Activated CD4-positive, alpha-beta T cell treated with anti-CD3 and anti-CD28 coated beads, Interleukin-2, amount 10 ng/mL, durations not matched to agents 7 days and 5 days (primary cell): Measurements from ENCODE around the gene TTPAL. TPM values are rescaled to one million over a fixed set of nuclear protein-coding genes. Genes with fewer than 3 reads are reported as not detected.

Experiments used
- CTCF ChIA-PET: fragments of 350-600 bp; sonication (Branson Sonifier 250); formaldehyde crosslinking; loops from one replicate; lab custom pipeline; 2021; ENCODE audit warnings: antibody characterized with exemption; lab: Charles Lee
- POLR2A ChIA-PET: fragments of 350-600 bp; sonication (Branson Sonifier 250); formaldehyde crosslinking; loops from one replicate; lab custom pipeline; 2021; ENCODE audit warnings: antibody characterized with exemption; lab: Charles Lee
- DNase-seq: peaks from one replicate; pipeline ENCODE4 v3.0.0-alpha.2; 2020
- H3K27ac Mint-ChIP-seq: one replicate; pipeline ENCODE4 v1.8.0; 2021; ENCODE audit warnings: mild to moderate bottlenecking, moderate library complexity, mixed read lengths
- H3K27me3 Mint-ChIP-seq: one replicate; pipeline ENCODE4 v1.8.0; 2021; ENCODE audit warnings: mixed read lengths
- H3K36me3 Mint-ChIP-seq: one replicate; pipeline ENCODE4 v1.8.0; 2021; ENCODE audit warnings: low read depth, mixed read lengths
- H3K4me1 Mint-ChIP-seq: one replicate; pipeline ENCODE4 v1.8.0; 2021; ENCODE audit warnings: mixed read lengths
- H3K4me3 Mint-ChIP-seq: one replicate; pipeline ENCODE4 v1.8.0; 2021; ENCODE audit warnings: mild to moderate bottlenecking, moderate library complexity, mixed read lengths
- H3K9me3 Mint-ChIP-seq: one replicate; pipeline ENCODE4 v1.8.0; 2021; ENCODE audit warnings: mixed read lengths
- total RNA-seq, 2 experiments: library from RNA; stranded (reverse); gene quantifications; one replicate each; pipeline ENCODE4 v1.2.3, GENCODE V29; 2021

Gene TTPAL
- 10 to 100 TPM; 17.1 to 19.5 TPM for total RNA-seq

DNA sequence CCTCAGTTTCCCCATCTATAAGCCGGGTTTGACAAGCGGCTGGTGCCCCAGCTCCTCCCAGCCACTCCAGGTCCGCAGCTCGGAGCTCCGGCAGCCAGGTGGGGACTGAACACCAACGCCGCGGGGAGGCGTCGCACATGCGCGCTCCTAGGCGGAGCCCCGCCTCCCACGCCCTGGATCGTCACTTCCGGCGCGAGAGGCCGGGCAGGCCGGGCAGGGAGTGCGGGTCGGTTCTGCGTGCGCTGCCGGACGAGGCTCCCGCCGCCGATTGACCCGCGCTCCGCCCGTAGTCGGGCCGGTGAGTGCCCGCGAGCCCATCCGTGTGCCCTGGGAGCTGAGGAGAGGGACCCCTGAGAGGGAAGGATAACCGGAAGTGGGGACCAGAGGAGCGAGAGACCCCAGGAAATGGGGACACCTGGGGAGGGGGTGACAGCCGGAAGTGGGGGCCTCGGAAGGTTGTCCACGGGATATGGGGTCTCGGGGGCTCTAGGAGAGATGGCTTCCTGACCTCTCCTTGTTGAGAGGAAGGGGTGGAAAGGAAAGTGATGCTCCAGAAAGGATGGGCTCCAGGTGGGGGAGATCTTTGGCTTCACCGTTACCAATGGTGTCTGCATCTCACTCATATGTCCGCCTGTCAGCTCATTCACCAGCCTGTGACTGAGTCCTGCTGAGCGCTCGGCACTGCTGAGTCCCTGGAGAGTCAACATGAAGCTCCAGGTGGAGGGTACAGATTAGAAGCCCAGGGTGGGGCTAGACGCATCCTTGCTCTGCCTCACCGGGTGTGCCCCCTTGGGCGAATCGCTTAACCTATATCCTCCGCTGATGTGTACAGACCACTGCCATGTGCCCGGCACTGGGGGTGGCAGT, at the start of gene TTPAL:
TSS of gene TTPAL (plus strand) at position 181 of the 867 bp plus-strand sequence. CDS start 4,126 bp downstream, outside the sequence.
- Mint-ChIP-seq H3K27me3 (no peaks in the 10 kb centered on the region), H3K4me1 (peaks cover 30% of the 10 kb centered on the region), H3K27ac (peak within 1 kb of the TSS; percentile 98), H3K4me3 (peak within 1 kb of the TSS; percentile 94), H3K9me3 (no peaks in the 10 kb centered on the region), H3K36me3 (peaks cover 2% of the 10 kb centered on the region)
- ChIA-PET POLR2A (interaction anchor here (0.6 to 0.7 kb wide), 2 partner anchors 46 to 167 kb away, joined by 3 to 7 read pairs; partner anchors contain the start of gene SERINC3), CTCF (interaction anchor here (0.6 to 3.2 kb wide), 6 partner anchors 8 to 568 kb away, joined by 3 to 10 read pairs (median 3); no protein-coding TSS in a partner anchor)
- peak; percentile 88 for DNase-seq

GRCh38 chr20:44425923-44426322, 49.8 kb upstream of the TTPAL start:
- Mint-ChIP-seq H3K4me1 (no peaks in the 10 kb centered on the region), H3K27ac (no peak overlapping the region), H3K4me3 (no peak overlapping the region), H3K27me3 (no peaks in the 10 kb centered on the region), H3K9me3 (no peaks in the 10 kb centered on the region), H3K36me3 (no peaks in the 10 kb centered on the region)
- ChIA-PET CTCF (no interaction called here), POLR2A (no interaction called here)
- DNase-seq: no peak

DNA sequence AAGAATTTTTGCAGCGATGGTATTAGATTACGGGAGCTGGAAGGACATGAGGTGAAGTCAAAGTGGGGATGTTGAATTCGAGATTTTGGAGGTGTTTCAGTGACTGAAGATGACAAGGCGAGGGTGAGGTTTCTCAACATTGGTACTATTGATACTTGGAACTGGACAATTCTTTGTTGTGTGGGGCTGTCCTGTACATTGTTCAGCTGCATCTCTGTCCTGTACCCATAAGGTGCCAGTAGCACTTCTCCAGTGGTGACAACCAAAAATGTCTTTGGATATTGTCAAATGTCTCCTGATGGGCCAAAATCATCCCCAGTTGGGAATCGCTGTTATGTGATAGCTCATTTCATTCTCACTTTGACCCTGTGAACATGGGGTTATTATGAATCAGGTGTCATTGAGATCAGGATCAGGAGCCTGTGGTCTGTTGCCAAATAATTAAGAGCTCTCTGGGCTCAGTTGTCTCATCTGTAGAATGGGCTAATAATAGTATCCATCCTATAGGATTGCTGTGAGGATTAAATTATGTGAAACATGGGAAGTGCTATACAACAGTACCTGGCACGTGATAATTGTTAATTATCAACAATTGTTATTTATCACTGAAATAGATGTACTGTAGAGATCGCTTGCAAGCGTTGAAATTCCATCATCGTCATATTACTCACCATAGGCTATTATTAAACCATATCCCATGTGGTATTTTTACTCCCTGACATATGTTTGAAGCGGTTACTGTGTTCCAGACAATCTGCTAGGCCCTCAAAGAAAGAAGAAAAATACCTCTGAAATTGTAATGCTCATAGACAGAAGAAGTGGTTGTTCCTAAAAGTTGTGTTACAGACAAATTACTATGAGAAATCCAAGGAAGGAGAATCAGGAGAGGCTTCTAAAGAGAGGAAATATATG, 48.5 kb upstream of the TTPAL start:
- Mint-ChIP-seq H3K27me3 (no peaks in the 10 kb centered on the region), H3K9me3 (no peaks in the 10 kb centered on the region), H3K4me1 (no peaks in the 10 kb centered on the region), H3K4me3 (no peak overlapping the region), H3K27ac (no peak overlapping the region), H3K36me3 (no peaks in the 10 kb centered on the region)
- ChIA-PET POLR2A (no interaction called here), CTCF (no interaction called here)
- no peak for DNase-seq

- no peaks in the 10 kb centered on the region for H3K4me1 Mint-ChIP-seq
- H3K9me3 Mint-ChIP-seq: no peaks in the 10 kb centered on the region
- POLR2A ChIA-PET: no interaction called here
- no peaks in the 10 kb centered on the region for H3K36me3 Mint-ChIP-seq
- H3K4me3 Mint-ChIP-seq: no peak overlapping the region
- H3K27ac Mint-ChIP-seq: no peak overlapping the region
- H3K27me3 Mint-ChIP-seq: no peaks in the 10 kb centered on the region
- CTCF ChIA-PET: no interaction called here
- no peak for DNase-seq
These were observed 47.9 kb upstream of the TTPAL start for GRCh38 chr20:44427804-44428173.

- H3K27me3 Mint-ChIP-seq: no peaks in the 10 kb centered on the region
- no peak for DNase-seq
- POLR2A ChIA-PET: no interaction called here
- H3K27ac Mint-ChIP-seq: no peak overlapping the region
- H3K9me3 Mint-ChIP-seq: no peaks in the 10 kb centered on the region
- CTCF ChIA-PET: no interaction called here
- H3K36me3 Mint-ChIP-seq: no peaks in the 10 kb centered on the region
- H3K4me1 Mint-ChIP-seq: no peaks in the 10 kb centered on the region
- no peak overlapping the region for H3K4me3 Mint-ChIP-seq
These were observed 47.3 kb upstream of the TTPAL start for GRCh38 chr20:44428174-44429016.

- H3K4me1 Mint-ChIP-seq: no peaks in the 10 kb centered on the region
- peaks cover 4% of the 10 kb centered on the region for H3K27me3 Mint-ChIP-seq
- H3K36me3 Mint-ChIP-seq: no peaks in the 10 kb centered on the region
- H3K4me3 Mint-ChIP-seq: no peak overlapping the region
- no peak overlapping the region for H3K27ac Mint-ChIP-seq
- H3K9me3 Mint-ChIP-seq: no peaks in the 10 kb centered on the region
- ChIA-PET CTCF (no interaction called here), POLR2A (no interaction called here)
- DNase-seq: no peak
These were observed 46.7 kb upstream of the TTPAL start for GRCh38 chr20:44429017-44429339.

DNA sequence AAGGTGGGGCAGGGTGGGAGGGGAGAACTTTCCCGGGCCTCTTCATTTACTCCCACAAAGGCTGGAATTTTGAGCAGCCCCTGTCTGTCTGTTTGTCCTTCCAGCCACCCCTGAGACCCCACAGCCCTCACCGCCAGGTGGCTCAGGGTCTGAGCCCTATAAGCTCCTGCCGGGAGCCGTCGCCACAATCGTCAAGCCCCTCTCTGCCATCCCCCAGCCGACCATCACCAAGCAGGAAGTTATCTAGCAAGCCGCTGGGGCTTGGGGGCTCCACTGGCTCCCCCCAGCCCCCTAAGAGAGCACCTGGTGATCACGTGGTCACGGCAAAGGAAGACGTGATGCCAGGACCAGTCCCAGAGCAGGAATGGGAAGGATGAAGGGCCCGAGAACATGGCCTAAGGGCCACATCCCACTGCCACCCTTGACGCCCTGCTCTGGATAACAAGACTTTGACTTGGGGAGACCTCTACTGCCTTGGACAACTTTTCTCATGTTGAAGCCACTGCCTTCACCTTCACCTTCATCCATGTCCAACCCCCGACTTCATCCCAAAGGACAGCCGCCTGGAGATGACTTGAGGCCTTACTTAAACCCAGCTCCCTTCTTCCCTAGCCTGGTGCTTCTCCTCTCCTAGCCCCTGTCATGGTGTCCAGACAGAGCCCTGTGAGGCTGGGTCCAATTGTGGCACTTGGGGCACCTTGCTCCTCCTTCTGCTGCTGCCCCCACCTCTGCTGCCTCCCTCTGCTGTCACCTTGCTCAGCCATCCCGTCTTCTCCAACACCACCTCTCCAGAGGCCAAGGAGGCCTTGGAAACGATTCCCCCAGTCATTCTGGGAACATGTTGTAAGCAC, 46.0 kb upstream of the TTPAL start:
- H3K27ac Mint-ChIP-seq: no peak overlapping the region
- H3K4me3 Mint-ChIP-seq: no peak overlapping the region
- no peaks in the 10 kb centered on the region for H3K4me1 Mint-ChIP-seq
- POLR2A ChIA-PET: no interaction called here
- DNase-seq: no peak
- CTCF ChIA-PET: no interaction called here
- H3K36me3 Mint-ChIP-seq: no peaks in the 10 kb centered on the region
- no peaks in the 10 kb centered on the region for H3K9me3 Mint-ChIP-seq
- peaks cover 7% of the 10 kb centered on the region for H3K27me3 Mint-ChIP-seq

DNA sequence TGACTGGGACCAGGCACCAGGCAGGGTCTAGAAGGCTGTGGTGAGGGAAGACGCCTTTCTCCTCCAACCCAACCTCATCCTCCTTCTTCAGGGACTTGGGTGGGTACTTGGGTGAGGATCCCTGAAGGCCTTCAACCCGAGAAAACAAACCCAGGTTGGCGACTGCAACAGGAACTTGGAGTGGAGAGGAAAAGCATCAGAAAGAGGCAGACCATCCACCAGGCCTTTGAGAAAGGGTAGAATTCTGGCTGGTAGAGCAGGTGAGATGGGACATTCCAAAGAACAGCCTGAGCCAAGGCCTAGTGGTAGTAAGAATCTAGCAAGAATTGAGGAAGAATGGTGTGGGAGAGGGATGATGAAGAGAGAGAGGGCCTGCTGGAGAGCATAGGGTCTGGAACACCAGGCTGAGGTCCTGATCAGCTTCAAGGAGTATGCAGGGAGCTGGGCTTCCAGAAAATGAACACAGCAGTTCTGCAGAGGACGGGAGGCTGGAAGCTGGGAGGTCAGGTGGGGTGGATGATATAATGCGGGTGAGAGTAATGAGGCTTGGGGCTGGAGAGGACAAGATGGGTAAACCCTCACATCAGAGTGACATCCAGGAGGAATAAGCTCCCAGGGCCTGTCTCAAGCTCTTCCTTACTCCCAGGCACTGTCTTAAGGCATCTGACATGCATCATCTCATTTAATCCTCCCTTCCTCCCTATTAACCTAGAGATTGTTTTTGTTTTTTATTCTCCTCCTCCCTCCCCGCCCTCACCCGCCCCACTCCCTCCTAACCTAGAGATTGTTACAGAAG, 45.2 kb upstream of the TTPAL start:
- Mint-ChIP-seq H3K27ac (no peak overlapping the region), H3K4me3 (no peak overlapping the region), H3K9me3 (no peaks in the 10 kb centered on the region), H3K36me3 (no peaks in the 10 kb centered on the region), H3K27me3 (peaks cover 7% of the 10 kb centered on the region), H3K4me1 (no peaks in the 10 kb centered on the region)
- ChIA-PET POLR2A (no interaction called here), CTCF (interaction anchor here (0.7 to 1.1 kb wide), 2 partner anchors 17 to 240 kb away, joined by 3 read pairs; no protein-coding TSS in a partner anchor)
- no peak for DNase-seq

- no peaks in the 10 kb centered on the region for H3K4me1 Mint-ChIP-seq
- H3K27me3 Mint-ChIP-seq: peaks cover 7% of the 10 kb centered on the region
- no peak overlapping the region for H3K4me3 Mint-ChIP-seq
- POLR2A ChIA-PET: no interaction called here
- CTCF ChIA-PET: interaction anchor here (0.7 to 1.1 kb wide), 2 partner anchors 17 to 241 kb away, joined by 3 read pairs; no protein-coding TSS in a partner anchor
- no peaks in the 10 kb centered on the region for H3K9me3 Mint-ChIP-seq
- no peak overlapping the region for H3K27ac Mint-ChIP-seq
- no peaks in the 10 kb centered on the region for H3K36me3 Mint-ChIP-seq
- no peak for DNase-seq
These were observed 44.6 kb upstream of the TTPAL start for GRCh38 chr20:44431118-44431501.

DNA sequence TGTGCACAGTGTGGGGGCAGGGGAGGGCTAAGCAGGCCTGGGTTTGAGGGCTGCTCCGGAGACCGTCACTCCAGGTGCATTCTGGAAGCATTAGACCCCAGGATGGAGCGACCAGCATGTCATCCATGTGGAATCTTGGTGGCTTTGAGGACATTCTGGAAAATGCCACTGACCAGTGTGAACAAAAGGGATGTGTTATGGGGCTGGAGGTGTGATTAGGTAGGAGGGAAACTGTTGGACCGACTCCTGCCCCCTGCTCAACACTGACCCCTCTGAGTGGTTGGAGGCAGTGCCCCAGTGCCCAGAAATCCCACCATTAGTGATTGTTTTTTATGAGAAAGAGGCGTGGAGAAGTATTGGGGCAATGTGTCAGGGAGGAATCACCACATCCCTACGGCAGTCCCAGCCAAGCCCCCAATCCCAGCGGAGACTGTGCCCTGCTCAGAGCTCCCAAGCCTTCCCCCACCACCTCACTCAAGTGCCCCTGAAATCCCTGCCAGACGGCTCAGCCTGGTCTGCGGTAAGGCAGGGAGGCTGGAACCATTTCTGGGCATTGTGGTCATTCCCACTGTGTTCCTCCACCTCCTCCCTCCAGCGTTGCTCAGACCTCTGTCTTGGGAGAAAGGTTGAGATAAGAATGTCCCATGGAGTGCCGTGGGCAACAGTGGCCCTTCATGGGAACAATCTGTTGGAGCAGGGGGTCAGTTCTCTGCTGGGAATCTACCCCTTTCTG, 44.0 kb upstream of the TTPAL start:
- Mint-ChIP-seq H3K9me3 (no peaks in the 10 kb centered on the region), H3K4me1 (no peaks in the 10 kb centered on the region), H3K36me3 (no peaks in the 10 kb centered on the region), H3K27me3 (peaks cover 7% of the 10 kb centered on the region), H3K4me3 (no peak overlapping the region), H3K27ac (no peak overlapping the region)
- ChIA-PET POLR2A (no interaction called here), CTCF (interaction anchor here (1.1 kb wide), 1 partner anchor 242 kb away, joined by 3 read pairs; no protein-coding TSS in a partner anchor)
- no peak for DNase-seq
